Stomach (tissue), 4 donors: ENCODE measurements around the gene RAPGEF3.

ENCODE experiments used
- EP300 ChIP-seq: sonication (generic); formaldehyde crosslinking; IDR thresholded peaks from one replicate; pipeline ENCODE4 v1.6.1; 2017; ENCODE audit warnings: antibody characterized with exemption
- POLR2A ChIP-seq, 4 donors: fragments of 450-650 bp; IDR thresholded peaks; one replicate each; pipeline ENCODE4 v1.6.1; 2016; ENCODE audit warnings: antibody characterized with exemption in 4 of 4, control low read depth in 2 of 4, mild to moderate bottlenecking in 1 of 4, moderate library complexity in 1 of 4
- POLR2AphosphoS5 ChIP-seq, 3 donors: sonication (generic); formaldehyde crosslinking; IDR thresholded peaks; one replicate each; pipeline ENCODE4 v1.6.1; 2016; ENCODE audit warnings: antibody characterized with exemption in 3 of 3
- TF ChIP-seq, protein P1 (sequence below), 7 experiments: fragments of 450-650 bp in 4 of 7; fragments of 200-600 bp in 3 of 7; sonication (generic) in 3 of 7; IDR thresholded peaks; one replicate each; pipeline ENCODE4 v1.5.1; 2016 to 2019; ENCODE audit warnings: antibody characterized with exemption in 7 of 7, control low read depth in 2 of 7, mild to moderate bottlenecking in 1 of 7

DNA sequence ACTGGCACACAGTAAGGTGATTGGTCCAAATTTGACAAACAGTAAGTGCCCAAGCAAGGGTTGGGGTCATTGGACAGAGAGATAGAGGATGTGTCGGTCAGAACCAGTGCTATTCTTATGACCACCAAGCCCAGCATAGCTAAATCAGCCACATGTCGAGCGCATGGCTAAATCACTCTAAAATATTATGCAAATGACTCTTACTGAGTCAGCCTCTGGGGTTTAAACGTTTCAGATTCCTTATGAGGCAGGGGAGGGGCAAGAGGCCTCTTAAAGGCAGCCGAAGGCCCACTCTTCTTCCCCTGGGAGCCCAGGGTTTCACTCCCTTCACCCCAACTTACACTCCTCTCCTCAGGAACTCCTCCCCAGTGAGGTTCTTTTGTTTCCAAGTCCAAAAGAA, 32.8 kb downstream of the RAPGEF3 start:
- TF ChIP-seq POLR2A (IDR thresholded peaks at IDR 0.05), result no peak
- TF ChIP-seq, protein P1, sequence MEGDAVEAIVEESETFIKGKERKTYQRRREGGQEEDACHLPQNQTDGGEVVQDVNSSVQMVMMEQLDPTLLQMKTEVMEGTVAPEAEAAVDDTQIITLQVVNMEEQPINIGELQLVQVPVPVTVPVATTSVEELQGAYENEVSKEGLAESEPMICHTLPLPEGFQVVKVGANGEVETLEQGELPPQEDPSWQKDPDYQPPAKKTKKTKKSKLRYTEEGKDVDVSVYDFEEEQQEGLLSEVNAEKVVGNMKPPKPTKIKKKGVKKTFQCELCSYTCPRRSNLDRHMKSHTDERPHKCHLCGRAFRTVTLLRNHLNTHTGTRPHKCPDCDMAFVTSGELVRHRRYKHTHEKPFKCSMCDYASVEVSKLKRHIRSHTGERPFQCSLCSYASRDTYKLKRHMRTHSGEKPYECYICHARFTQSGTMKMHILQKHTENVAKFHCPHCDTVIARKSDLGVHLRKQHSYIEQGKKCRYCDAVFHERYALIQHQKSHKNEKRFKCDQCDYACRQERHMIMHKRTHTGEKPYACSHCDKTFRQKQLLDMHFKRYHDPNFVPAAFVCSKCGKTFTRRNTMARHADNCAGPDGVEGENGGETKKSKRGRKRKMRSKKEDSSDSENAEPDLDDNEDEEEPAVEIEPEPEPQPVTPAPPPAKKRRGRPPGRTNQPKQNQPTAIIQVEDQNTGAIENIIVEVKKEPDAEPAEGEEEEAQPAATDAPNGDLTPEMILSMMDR (IDR thresholded peaks at IDR 0.05), result no peak
- no peak for TF ChIP-seq POLR2AphosphoS5 (IDR thresholded peaks at IDR 0.05)
- TF ChIP-seq EP300, result no peak
